HG03378 (cell line): Measurements from ENCODE around the gene OOSP1.
"Not testable (repeated sequence)": the region's sequence is repeated elsewhere in the genome, so short reads cannot be mapped to it uniquely, and the experiment has no call there.

Experiments used
- ATAC-seq: cut with Tn5 transposase; IDR thresholded peaks from one replicate; pipeline ENCODE4 v1.9.1; 2021; ENCODE audit warnings: mild to moderate bottlenecking, moderate library complexity; ENCODE audit not compliant: unreplicated experiment

The OOSP1 gene

GRCh38 chr11:59960502-59961381 lies 22.5 kb downstream of the OOSP1 start:
- no peak for ATAC-seq

DNA sequence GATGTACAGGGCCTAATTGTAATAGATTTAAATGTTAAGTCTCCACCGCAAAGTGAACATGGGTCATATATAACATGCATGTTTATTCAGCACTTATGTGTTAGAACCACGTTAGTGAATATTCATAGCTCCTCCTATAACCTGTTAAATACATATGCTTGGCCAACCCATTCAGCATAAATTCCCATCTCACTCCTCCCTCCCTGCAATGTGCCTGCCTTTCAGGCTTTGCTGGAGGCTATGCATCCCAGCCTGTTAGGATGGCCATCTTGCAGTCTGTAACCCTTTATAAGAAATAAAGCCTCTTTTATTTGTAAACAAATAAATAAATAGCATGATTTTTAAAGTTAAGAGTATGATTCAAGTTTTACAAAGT lies 23.9 kb downstream of the OOSP1 start:
- ATAC-seq = no peak

DNA sequence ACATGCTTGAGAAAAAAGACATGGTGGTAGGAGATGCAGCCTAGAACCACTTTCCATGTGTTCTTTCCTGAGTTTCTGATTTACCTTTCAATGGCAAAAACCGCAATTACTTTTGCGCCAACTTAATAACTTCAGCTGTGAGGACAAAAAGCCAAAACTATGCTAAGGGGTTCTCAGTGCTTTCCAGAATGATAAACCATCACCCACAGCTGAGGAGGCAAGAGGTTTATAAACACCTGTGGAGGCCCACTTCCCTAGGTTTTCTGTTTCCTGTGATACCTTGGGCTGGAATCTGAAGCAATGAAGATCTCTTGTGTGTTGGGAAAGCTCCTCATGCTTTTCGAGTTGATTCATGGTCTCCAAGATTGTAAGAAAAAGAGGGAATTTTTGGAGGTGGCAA lies 25.5 kb downstream of the OOSP1 start, which contains the start of gene OOSP4A:
OOSP4A (plus strand) TSS at position 301 of the 400 bp plus-strand sequence; CDS start at position 301, 0 bp downstream.
- no peak for ATAC-seq

GRCh38 chr11:59965424-59965823 lies 27.2 kb downstream of the OOSP1 start:
- no peak for ATAC-seq

DNA sequence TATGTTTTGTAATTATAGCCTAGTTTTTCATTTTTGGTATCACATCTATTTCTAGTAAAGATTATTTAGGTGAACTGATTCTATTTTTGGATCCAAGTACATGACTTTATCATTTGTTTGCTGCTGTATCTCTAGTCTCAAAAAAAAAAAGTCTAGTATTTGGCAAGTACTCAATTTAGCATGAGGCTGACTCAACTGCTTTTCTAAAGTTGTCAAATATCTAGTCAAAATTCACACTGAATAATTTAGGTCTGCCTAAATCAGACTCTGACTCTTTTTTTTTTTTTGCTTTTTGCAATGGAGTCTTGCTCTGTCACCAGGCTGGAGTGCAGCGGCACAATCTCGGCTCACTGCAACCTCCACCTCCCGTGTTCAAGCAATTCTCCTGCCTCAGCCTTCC lies 28.0 kb downstream of the OOSP1 start:
- no peak for ATAC-seq

- no peak for ATAC-seq
These were observed 29.6 kb downstream of the OOSP1 start for GRCh38 chr11:59967677-59968394.

- no peak for ATAC-seq
These were observed 30.2 kb downstream of the OOSP1 start for GRCh38 chr11:59968395-59968783.

DNA sequence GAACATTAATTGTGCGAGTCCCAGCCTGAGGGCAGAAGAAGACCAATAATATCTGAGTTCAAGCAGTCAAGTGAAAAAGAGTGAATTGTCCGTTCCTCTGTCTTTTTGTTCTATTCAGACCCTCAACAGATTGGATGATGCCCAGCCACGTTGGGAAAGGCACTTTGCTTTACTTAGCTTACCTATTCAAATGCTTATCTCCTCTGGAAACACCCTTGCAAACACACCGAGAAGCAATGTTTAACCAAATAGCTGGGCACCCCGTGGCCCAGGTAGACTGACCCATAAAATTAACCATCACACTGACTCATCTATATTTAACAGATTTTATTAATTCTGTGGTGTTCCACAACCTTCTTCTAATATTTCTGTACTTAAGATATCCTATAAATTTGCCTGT lies 34.9 kb downstream of the OOSP1 start:
- ATAC-seq = no peak

DNA sequence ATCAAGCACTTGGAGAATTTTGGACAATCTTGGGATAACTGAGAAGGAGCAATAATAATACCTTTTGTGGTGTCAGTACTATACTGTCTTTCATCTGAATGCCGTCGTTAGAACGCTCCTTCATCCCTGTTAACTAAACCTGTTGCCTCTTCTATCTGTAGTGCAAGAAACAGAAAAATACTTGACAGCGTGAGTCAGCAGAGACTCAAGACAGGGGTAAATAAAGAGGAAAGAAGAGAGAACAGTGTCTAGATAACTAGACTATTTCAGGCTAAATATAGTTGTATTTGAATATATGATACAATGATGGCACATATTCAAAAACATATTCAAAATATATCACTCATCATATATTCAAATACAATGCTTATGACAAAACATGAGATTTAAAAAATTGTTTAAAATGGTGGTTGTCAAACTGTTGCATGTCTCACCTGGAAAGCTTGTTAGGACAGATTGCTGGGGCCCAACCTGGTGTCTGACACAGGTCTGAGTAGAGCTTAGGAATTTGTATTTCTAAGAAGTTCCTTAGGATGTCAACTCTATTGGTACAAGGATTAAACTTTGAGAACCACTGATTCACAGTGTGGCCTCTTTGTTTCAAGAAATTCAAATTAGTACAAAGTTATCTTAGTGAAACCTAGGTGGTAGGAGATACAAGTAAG lies 43.0 kb downstream of the OOSP1 start:
- no peak for ATAC-seq

- not testable (repeated sequence) for ATAC-seq
These were observed 43.8 kb downstream of the OOSP1 start for GRCh38 chr11:59982037-59982436.

GRCh38 chr11:59983212-59983611 lies 45.0 kb downstream of the OOSP1 start:
- ATAC-seq = no peak

- ATAC-seq = no peak
These were observed 46.1 kb downstream of the OOSP1 start for GRCh38 chr11:59984368-59984767.

GRCh38 chr11:59990421-59990820 lies 52.2 kb downstream of the OOSP1 start:
- no peak for ATAC-seq

GRCh38 chr11:59992425-59992824 lies 54.2 kb downstream of the OOSP1 start:
- no peak for ATAC-seq

GRCh38 chr11:59997800-59998199 lies 59.6 kb downstream of the OOSP1 start:
- ATAC-seq = no peak

- no peak for ATAC-seq
These were observed 61.5 kb downstream of the OOSP1 start for GRCh38 chr11:59999691-60000090.

DNA sequence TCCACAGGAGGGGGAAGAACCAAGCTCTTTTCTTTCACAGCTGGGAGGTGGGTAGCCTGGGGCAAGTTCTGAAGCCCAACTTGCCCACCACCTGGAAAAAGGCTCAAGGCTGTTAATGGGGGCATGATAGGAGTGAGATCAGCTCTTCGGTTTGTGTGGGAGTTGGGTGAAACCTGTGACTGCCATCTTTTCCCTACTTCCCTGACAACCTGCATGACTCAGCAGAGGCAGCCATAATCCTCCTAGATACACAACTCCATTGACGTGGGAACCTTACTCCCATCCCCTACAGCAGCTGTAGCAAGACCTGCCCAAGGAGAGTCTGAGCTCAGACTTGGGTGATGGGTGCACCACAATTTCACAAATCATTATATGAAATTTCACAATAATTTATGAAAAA lies 65.5 kb downstream of the OOSP1 start:
- no peak for ATAC-seq

DNA sequence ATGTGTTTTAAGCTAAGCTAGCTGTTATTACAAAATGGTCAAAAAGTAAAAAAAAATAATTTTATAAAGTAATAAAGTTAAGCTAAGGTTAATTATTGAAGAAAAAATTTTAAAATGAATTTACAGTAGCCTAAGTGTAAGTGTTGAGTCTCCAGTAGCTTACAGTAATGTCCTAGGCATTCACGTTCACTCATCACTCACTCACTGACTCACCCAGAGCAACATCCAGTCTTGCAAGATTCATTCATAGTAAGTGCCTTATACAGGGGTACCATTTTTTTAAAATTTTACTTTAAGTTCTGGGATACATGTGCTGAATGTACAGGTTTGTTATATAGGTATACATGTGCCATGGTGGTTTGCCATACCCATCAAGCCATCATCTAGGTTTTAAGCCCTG lies 67.1 kb downstream of the OOSP1 start:
- no peak for ATAC-seq
